HG03196 (cell line): ENCODE results near the gene AQP12B.
"Not testable (repeated sequence)": the region's sequence is repeated elsewhere in the genome, so short reads cannot be mapped to it uniquely, and the experiment has no call there.

Source experiments
- ATAC-seq: cut with Tn5 transposase; IDR thresholded peaks from one replicate; pipeline ENCODE4 v1.9.1; 2021; ENCODE audit not compliant: unreplicated experiment

Gene AQP12B

GRCh38 chr2:240701736-240702639 is 19.3 kb upstream of the AQP12B start:
- ATAC-seq, result no peak

DNA sequence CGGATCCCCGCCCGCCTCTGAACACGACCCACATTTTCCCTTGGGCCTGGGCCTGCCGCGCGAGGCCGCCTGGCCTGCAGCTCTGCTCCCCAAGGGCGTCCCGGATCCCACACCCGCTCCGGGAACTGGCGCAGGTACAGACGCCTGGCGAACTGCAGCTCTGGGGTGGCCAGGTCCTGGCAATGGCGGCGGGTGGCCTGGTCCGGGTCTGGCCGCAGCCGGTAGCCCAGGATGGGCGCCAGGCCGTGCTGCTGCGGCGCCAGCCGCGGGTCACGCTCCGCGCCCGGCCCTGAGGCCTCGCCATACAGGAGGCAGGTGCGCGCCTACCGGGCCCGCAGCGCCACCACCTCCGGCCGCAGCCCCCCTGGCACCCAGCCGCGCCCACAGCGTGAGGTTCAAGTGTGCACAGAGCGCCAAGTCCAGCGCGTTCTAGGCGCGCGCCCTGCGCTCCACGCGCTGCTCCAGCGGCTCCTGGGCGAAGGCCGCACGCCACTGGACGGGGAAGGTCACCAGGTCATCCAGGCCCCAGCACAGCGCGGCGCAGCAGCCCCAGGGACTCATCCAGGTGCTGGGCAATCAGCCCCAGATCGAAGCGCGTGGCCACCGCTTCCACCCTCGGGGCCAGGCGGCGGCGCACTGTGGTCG is 18.5 kb upstream of the AQP12B start:
- ATAC-seq, result no peak

- not testable (repeated sequence) for ATAC-seq
Observed at GRCh38 chr2:240700616-240701015, 17.9 kb upstream of the AQP12B start.

DNA sequence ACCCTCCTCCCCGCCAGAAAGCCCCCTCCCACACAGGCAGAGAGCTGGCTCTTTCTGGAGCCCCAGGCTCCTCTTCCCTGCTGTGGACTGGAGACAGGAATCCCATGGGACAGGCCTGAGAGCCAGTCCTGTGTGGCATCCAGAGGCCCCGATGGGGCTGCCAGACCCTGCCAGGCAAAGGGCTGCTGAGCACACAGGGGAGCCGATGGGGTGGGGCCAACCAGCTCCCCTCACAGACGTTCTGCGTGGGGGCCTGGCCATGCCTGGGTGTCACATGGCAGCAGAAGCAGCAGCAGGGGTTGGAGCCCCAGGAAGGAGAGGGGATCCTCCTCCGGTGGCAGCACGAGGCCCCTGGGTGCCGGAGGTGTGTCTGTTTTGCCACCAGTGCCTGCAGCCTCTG is 17.1 kb upstream of the AQP12B start:
- not testable (repeated sequence) for ATAC-seq

GRCh38 chr2:240698852-240699561 is 16.3 kb upstream of the AQP12B start:
- ATAC-seq, result not testable (repeated sequence)

DNA sequence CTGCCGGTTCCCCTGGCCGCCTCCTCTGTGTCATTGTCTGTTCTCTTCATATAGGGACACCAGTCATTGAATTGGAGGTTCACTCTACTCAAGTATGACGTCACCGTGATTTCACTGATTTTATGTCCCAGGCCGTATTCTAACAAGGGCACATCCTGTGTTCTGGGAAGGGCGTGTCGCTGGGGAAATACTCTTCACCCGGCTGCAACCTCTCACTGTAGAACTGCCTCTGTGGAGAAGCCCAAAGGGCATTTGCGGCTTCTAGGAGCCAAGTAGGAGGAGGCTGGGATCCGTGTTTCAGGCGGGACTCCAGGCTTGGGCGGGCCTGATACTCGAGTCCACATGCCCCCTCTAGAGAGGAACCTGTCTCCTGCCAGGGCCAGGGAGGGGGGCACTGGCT is 13.8 kb upstream of the AQP12B start:
- ATAC-seq, result not testable (repeated sequence)

DNA sequence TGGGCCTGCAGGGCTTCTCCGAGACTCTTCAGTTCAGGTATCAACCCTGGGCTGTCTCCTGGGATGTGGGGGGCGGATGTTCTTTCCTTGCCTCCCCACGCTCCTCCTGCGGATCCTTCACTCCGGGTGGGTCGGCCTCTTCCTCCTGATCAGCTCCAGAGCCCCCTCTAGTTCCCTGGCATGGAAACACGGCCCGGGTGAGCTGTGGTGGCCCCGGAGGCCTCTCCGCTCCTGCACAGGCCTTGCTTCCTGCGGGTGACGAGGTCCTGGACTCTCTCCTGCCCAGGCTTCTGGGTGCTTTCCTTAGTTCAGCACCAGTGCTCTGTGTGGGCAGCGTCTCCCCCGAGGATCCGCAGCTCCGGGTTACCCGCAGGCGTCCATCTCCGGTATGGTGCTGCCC is 12.9 kb upstream of the AQP12B start:
- not testable (repeated sequence) for ATAC-seq

DNA sequence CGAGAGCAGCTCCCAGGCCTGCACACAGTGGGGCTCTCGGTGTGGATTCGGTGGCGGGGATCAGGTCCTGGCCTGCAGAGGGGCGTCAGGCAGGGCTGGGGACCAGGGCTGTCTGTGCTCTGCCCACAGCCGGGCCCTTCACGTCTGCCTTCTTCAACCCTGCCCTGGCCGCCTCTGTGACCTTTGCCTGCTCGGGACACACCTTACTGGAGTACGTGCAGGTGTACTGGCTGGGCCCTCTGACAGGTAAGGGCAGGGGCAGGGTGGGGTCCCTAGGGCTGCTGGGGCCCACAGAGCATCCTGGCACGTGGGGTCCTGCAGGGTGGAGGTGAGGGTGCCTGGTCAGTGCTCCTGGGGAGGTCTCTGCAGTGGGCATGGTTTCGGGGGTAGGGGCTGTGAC is 11.6 kb upstream of the AQP12B start:
- ATAC-seq, result not testable (repeated sequence)

- not testable (repeated sequence) for ATAC-seq
Observed at GRCh38 chr2:240692583-240693561, 10.2 kb upstream of the AQP12B start.

DNA sequence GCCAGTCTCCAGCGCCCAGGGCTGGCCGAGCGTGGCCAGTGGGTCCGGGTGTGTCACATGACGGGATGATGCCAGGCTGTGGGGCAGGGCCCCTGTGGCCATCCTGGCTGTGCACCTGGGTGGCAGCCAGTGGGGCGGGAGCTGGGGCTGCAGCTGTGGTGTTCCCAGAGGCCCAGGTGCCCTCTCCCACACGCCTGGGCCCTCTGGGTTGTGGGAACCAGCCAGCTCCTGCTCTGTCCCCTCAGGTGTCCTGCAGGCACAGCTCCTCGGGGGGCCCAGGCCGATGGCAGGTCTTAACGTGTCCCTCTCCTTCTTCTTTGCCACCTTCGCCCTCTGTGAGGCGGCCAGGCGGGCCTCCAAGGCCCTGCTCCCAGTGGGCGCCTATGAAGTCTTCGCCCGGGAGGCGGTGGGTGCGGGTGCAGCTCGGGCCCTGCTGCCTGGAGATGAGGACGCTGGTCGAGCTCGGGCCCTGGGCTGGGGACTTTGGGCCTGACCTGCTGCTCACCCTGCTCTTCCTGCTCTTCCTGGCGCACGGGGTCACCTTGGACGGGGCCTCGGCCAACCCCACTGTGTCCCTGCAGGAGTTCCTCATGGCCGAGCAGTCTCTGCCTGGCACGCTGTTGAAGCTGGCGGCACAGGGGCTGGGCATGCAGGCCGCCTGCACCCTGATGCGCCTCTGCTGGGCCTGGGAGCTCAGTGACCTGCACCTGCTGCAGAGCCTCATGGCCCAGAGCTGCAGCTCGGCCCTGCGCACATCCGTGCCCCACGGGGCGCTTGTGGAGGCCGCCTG is 9.1 kb upstream of the AQP12B start, which contains the start of gene AQP12A:
Gene AQP12A (plus strand): TSS at position 236 of the 790 bp plus-strand sequence. CDS start 48 bp downstream, at position 284.
- not testable (repeated sequence) for ATAC-seq

GRCh38 chr2:240691075-240691427 is 8.4 kb upstream of the AQP12B start:
- not testable (repeated sequence) for ATAC-seq

DNA sequence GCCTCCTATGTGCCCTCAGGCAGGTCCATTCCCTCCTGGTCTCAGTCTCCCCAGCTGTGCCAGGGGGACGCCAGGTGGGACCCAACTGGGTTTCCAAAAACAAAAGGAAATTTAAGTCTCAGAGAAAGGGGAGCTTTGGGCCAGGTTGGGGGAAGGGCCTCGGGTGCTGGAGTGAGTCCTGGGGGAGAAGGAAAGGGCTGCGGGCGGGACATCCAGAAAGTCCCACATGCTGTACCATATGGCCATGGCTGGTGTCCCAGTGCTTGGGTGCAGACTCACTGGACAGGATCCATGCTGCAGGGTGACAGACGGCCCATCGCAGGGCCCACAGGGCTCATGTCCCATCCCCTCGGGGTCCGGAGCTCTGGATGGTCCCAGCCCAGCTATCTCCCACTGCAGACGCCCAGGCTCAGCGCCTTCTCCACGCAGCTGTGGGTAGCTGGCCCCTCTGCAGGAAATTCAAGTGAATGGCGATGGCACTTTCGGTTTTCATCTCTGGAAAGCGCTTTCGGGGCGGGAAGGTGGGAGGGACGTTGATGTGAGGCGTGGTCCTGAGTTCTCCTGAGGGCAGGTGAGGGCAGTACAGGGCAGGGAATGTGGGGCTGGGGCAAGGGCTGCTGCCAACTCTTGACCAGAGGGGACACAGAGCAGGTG is 7.9 kb upstream of the AQP12B start:
- not testable (repeated sequence) for ATAC-seq

DNA sequence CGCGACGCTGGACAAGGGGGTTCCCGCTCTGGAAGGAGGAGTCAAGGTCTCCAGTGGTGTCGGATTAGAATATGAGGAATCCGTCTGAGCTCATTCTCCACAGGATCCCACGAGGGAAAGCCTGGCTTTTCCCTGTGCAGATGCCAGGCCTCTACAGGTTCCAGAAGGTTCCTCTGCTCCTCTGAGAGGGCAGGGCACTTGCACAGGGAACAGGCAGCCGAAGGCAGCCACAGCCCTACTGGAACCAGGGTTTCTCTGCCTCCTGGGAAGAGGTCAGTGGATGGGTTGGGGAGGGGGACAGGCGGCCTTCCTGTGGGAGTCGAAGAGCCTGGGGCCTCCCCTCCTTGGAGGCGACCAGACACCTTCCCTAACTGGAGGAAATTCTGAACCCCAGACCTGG is 7.3 kb upstream of the AQP12B start:
- ATAC-seq, result no peak

GRCh38 chr2:240688553-240688919 is 5.9 kb upstream of the AQP12B start:
- no peak for ATAC-seq

- ATAC-seq, result no peak
Observed at GRCh38 chr2:240687741-240688552, 5.3 kb upstream of the AQP12B start.

GRCh38 chr2:240687045-240687740 is 4.5 kb upstream of the AQP12B start:
- no peak for ATAC-seq

GRCh38 chr2:240686460-240686859 is 3.8 kb upstream of the AQP12B start:
- ATAC-seq, result no peak
